SIG-M5 treated with dmso at 0.1 percent for 504 hours (cell line): Measurements from ENCODE around the gene TMCC1.
A peak's percentile ranks its signal among the peaks of the same experiment; 100 is the strongest.

Experiments used
- DNase-seq: peaks from one replicate; lab custom pipeline; 2025; ENCODE audit not compliant: unreplicated experiment; lab: John Stamatoyannopoulos, UW

Gene TMCC1

DNA sequence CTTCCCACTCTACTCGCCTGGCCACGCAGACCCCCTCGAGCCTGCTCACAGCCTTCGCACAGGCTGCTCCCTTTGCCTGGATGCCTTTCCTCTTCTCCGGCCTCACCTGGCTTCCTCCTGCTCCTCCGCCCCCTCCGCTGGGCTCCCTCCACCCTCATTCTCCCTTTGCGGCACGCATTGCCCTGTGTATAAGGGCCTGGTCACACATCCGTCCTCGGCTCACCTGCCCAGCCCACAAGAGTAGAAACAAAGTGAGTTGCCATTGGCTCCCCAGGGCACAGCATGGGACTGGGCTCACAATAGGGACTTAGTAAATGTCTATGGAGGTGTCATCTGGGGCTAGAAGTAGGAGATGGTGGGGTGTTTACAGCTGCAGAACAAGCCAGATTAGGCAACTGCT lies 291.2 kb downstream of the TMCC1 start:
- no peak for DNase-seq

DNA sequence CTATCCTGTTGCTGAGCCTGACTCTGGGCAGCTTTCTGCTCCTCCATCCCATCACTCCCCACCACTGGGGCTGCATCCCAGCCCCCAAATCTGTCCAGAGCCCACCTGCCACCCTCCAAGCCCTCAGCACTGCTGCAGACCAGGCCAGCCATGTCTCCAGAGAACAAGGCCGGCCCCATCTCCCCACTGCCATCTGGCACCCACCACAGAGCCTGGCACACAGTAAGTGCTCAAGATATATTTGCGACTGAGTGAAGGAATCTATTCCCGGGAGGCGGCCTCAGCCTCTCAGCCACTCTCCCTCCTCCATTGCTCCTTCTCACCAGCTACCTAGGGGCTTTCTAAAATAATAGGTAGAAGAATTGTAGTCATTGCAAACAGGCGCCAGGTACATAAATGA lies 291.8 kb downstream of the TMCC1 start:
- DNase-seq = no peak

DNA sequence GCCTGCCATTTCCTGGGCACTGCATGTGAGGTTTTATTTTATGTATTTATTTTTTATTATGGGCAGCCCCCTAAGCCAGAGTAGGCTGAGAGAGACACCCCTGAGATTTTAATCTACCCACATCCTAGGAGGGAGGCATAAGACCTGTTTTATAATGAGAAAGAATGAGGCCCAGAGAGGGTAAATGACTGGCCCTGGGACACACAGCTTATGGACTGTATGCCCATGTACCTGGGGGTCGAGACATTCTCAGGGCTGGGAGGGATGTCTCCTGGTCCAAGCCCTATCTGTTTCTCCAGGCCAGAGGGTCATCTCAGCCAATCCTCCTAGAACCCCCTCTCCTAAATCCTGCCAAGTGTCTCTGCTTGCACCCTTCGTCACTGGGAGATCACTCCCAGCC lies 293.2 kb downstream of the TMCC1 start:
- no peak for DNase-seq

DNA sequence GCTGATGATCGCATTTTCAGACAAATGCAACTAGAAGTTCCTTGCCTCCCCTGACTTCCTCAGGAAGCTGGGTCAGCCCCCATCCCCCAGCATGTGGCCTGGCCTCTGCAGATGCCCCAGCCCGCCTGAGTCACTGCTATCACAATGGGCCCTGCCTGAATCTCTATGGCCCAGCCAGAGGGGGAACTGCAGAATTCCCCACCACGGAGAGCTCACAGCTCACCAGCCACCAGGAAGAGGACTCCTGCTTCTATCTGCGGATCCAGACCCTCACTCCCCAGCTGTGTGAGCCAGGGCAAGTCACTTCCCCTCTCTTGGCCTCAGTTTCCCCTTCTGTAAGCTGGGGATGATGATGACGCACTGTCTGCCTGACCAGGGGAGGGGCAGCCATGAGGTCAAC lies 293.9 kb downstream of the TMCC1 start:
- peak; percentile 50 for DNase-seq

DNA sequence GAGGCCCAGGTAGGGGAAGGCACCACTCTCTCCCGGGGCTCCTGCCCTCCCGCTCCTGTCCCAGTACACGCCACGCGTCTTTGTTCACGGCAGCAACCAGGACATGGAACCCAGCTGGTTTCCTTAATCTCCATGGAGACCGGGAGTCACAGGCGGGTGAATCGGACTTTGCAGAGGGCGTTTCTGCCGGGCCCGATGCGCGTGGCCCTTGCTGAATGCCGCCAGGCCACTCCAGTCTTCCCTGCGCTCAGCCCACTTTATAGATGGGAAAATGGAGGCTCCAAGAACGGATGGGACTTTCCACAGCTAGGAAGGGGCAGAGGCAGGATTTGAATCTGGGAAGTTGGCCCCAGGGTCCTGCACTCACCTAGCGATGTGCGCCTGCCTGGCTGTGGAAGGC lies 294.4 kb downstream of the TMCC1 start:
- no peak for DNase-seq

DNA sequence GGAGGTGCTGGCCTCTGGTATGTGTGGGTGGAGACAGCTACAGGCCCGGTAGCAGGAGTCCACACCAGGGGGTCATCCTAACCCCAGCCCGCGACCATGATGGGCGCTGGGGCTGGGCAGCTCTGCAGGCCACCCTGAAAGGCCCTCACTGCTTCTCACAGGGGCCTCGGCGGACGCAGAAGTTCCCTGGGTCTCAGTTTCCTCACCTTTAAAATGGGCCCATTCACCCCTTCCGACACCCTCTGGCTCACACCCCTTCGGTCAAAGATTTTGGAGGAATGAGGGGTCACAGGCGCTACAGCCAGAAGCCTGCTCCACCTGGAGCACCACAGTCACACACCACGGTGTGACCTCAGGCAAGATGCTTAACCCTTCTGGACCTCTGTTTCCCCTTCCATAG lies 295.0 kb downstream of the TMCC1 start:
- DNase-seq = no peak

DNA sequence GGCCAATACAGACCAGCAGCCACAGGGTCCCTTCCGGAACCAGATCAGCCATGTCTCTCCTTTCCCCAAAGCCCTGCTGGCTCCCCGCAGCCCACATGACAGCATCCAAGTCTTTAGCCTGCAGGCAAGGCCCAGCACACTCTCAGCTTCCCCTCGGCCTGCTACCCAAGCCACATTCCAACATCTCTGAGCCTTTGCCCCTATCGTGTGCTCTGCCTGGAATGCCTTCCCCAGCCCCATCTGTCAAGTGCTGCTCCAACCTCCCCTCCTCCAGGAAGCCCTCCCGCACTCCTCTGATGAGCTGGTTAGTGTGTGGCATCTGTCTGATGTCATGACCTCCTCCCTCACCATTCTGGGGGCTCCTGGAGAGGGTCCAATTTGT lies 295.5 kb downstream of the TMCC1 start:
- no peak for DNase-seq
